ENCODE data around the gene NRXN3.

NRXN3 gene

DNA sequence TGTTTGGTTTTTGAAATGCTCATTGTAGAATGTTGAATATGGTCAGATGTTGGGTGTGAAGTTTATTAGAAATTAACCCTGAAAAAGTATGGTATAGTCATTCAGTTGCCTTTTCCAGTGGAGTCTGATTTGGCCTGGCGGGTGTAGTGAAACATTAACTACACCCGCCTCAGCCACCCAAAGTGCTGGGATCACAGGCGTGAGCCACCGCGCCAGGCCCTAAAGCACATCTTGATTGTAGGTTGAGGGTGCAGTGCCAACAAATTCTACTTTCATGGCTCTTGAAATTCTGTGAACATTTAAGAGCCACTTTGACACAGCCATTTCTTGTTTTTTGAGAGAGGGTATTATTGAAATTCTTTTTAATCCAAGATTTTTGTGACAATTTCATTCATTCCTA lies 1416.2 kb downstream of the NRXN3 start:
- DNase-seq (ENCODE audit: low read depth) = no peak
- no peak overlapping the region for H3K4me3 ChIP-seq (ENCODE audit: low read length)
- TF ChIP-seq, protein P1, sequence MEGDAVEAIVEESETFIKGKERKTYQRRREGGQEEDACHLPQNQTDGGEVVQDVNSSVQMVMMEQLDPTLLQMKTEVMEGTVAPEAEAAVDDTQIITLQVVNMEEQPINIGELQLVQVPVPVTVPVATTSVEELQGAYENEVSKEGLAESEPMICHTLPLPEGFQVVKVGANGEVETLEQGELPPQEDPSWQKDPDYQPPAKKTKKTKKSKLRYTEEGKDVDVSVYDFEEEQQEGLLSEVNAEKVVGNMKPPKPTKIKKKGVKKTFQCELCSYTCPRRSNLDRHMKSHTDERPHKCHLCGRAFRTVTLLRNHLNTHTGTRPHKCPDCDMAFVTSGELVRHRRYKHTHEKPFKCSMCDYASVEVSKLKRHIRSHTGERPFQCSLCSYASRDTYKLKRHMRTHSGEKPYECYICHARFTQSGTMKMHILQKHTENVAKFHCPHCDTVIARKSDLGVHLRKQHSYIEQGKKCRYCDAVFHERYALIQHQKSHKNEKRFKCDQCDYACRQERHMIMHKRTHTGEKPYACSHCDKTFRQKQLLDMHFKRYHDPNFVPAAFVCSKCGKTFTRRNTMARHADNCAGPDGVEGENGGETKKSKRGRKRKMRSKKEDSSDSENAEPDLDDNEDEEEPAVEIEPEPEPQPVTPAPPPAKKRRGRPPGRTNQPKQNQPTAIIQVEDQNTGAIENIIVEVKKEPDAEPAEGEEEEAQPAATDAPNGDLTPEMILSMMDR (conservative IDR thresholded peaks at IDR 0.05; ENCODE audit: low read depth, low read length) = no peak

DNA sequence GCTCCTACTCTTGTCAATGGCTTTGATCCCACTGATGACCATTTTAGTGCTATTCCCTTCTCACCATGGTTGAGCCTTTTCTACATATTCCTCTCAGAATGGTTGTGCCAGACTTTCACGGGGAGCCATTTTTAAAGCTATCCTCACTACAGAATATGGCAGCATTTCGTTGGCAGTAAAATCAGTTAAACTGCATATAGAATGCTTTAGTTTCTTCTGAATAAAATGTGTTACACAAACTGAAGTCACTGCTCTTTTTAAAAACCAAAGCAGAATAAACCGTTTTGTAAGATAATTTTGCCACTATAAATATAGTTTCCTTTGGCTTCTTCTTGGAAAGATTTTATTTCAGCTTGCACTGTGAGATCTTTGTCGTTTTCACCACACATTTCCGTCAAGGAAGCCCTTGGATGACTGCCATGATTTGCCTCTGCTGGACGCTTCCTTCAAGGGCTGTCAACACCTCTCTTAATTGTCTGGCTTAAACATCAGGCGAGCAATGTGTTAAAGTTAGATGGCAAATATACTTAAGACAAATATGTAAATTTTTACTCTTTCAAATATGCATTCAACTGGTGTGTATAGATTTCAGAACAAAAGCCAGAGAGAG lies 1416.9 kb downstream of the NRXN3 start:
- no peak overlapping the region for H3K4me3 ChIP-seq (ENCODE audit: low read length)
- DNase-seq (ENCODE audit: low read depth) = no peak
- TF ChIP-seq, protein P1 (conservative IDR thresholded peaks at IDR 0.05; ENCODE audit: low read depth, low read length) = no peak

DNA sequence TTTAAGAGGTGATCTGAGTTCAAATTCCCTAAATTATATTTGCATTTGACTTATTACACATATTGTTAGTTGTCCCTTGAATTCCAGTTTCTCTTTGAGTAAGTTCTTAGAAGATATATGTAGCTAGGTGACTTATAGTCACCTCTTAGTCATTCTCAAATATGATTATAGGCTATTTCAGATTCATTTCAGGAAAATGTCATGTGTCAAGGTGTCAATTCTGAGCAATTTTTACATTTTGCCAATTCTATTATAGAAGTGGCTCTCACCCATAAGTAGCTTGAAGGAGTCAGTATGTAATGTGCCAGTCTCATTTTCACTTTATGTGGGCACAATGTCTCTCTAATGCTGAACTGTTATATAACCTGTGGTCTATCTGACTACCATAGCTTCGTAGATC lies 1417.7 kb downstream of the NRXN3 start:
- TF ChIP-seq, protein P1 (conservative IDR thresholded peaks at IDR 0.05; ENCODE audit: low read depth, low read length) = no peak
- DNase-seq (ENCODE audit: low read depth) = no peak
- H3K4me3 ChIP-seq (ENCODE audit: low read length) = no peak overlapping the region

- no peak overlapping the region for H3K4me3 ChIP-seq (ENCODE audit: low read length)
- no peak for DNase-seq (ENCODE audit: low read depth)
- TF ChIP-seq, protein P1 (conservative IDR thresholded peaks at IDR 0.05; ENCODE audit: low read depth, low read length) = no peak
These were observed 1418.2 kb downstream of the NRXN3 start for GRCh38 chr14:79588398-79588797.

GRCh38 chr14:79596551-79596950 lies 1426.4 kb downstream of the NRXN3 start:
- TF ChIP-seq, protein P1 (conservative IDR thresholded peaks at IDR 0.05; ENCODE audit: low read depth, low read length) = no peak
- H3K4me3 ChIP-seq (ENCODE audit: low read length) = no peak overlapping the region
- no peak for DNase-seq (ENCODE audit: low read depth)

DNA sequence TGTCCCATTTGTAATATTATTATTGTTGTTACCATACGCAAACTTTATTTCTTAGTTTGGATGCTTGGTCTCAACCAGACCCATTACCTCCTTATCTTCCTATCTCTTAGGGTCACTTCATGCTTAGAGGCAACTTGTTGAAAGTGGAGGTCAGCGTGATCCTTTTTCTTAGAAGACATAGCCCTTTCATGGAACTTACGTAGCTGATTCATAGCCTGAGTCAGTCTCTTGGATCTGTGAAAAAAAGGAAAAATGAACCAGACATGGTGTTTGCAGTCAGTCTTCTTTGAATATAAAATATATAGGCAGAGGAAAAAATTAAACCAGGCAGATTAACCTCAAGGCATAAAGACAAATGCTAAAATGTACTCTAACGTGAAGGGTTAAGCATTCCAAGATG lies 1427.4 kb downstream of the NRXN3 start:
- DNase-seq (ENCODE audit: low read depth) = no peak
- TF ChIP-seq, protein P1 (conservative IDR thresholded peaks at IDR 0.05; ENCODE audit: low read depth, low read length) = no peak
- H3K4me3 ChIP-seq (ENCODE audit: low read length) = no peak overlapping the region

GRCh38 chr14:79598339-79598738 lies 1428.2 kb downstream of the NRXN3 start:
- H3K4me3 ChIP-seq (ENCODE audit: low read length) = no peak overlapping the region
- DNase-seq (ENCODE audit: low read depth) = no peak
- TF ChIP-seq, protein P1 (conservative IDR thresholded peaks at IDR 0.05; ENCODE audit: low read depth, low read length) = no peak
